ENCODE measurements around the gene WDR37.

DNA sequence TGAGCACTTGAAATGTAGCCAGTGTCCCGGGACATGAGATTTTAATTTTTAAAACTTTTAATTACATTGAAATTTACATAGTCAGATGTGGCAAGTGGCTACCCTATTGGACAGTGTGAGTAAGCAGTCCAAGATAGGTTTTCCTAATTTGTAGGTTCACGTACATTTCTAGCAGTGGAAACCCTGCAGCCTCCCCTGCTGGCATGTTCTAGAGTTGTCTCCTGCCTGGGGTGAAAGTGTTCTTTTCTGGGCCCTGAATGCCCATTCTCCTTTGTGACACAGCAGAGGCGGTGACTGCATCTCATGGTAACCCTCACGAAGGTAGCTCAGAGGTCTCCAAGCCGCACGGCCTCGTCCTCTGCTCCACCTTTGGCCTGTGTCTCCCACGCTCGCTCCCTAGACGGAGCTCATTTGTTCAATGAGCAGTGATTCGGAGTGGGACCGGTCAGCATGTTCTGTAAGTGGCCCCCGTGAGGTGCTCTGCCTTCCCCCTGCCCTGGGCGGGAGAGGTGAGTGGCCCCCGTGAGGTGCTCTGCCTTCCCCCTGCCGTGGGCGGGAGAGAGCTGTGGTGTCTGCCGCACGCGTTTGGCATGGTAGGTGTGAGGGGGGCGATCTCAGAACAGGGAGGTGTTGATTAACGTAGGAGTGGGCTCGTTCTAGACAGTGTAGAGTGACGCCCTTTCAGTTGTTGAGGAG lies 18.0 kb downstream of the WDR37 start:
- TF ChIP-seq, protein P1, sequence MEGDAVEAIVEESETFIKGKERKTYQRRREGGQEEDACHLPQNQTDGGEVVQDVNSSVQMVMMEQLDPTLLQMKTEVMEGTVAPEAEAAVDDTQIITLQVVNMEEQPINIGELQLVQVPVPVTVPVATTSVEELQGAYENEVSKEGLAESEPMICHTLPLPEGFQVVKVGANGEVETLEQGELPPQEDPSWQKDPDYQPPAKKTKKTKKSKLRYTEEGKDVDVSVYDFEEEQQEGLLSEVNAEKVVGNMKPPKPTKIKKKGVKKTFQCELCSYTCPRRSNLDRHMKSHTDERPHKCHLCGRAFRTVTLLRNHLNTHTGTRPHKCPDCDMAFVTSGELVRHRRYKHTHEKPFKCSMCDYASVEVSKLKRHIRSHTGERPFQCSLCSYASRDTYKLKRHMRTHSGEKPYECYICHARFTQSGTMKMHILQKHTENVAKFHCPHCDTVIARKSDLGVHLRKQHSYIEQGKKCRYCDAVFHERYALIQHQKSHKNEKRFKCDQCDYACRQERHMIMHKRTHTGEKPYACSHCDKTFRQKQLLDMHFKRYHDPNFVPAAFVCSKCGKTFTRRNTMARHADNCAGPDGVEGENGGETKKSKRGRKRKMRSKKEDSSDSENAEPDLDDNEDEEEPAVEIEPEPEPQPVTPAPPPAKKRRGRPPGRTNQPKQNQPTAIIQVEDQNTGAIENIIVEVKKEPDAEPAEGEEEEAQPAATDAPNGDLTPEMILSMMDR (IDR thresholded peaks at IDR 0.05) = no peak
- no peak for TF ChIP-seq POLR2A (IDR thresholded peaks at IDR 0.05)

All from uterus (tissue), 2 donors.